HG03103 (cell line): ENCODE measurements around the gene MYRIP.
"Not testable (repeated sequence)": the region's sequence is repeated elsewhere in the genome, so short reads cannot be mapped to it uniquely, and the experiment has no call there.

Experiments used
- ATAC-seq: cut with Tn5 transposase; IDR thresholded peaks from one replicate; pipeline ENCODE4 v1.9.1; 2021; ENCODE audit warnings: low read depth; ENCODE audit not compliant: unreplicated experiment

Gene MYRIP

DNA sequence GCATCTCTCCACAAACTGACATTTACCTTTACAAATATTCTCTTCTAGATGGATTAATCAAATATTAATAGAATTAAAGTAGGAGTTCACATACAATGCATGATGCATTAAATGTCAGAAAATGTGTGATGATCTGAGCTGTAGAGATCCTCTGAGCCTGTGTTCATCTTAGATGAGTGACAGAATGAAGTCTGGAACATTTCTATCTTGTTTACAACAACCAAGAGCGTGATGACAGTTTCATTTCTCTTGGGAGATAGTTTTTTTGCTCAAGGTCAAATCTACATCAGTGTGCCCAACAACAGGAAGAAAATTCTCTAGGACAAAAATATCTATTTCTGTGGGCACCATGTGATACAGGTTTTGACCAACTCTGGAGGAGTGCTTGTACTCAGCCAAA, 211.9 kb downstream of the MYRIP start:
- no peak for ATAC-seq

DNA sequence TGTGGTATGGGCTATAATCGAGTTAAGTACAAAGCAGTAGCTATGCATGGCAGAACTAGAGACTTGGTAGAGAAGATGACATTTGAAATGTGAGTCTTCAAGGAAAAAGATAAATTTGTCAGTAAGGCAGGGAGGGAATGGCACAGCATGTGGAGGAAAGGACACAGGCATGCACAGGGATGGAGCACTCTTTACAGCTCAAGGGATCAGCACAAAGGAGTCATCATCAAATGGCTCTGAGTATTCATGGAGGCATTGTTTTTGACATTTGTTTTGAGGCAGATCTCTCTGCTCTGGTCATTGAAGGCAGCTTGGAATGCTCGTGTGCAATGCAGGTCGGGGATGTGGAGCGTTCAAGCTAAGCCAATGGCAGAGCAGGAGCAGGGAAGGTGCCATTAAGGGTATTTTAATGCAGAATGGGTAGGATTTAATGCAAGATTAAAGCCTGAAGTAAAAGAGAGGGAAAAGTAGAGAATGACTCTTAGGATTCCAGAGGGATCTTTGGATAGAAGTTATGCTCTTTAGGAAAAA, 213.0 kb downstream of the MYRIP start:
- ATAC-seq: no peak

DNA sequence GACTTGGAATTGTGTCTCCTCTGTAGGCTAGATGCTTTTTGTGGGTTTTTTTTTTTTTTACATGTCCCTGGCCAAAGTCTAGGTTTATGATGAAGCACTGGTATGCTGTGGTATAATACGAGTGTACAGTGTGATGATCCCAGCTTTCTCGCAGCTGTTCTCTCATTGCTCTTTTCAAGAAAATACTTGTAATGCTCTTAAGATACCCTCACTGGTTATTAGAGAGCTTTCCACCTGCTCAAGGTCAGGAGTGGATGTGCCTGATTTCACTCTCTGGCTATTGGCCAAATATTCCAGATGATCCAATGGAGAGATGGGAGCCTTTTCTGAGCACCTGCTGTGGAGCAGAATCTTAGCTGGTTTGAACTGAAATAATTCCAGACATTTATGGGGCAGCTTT, 215.1 kb downstream of the MYRIP start:
- no peak for ATAC-seq

DNA sequence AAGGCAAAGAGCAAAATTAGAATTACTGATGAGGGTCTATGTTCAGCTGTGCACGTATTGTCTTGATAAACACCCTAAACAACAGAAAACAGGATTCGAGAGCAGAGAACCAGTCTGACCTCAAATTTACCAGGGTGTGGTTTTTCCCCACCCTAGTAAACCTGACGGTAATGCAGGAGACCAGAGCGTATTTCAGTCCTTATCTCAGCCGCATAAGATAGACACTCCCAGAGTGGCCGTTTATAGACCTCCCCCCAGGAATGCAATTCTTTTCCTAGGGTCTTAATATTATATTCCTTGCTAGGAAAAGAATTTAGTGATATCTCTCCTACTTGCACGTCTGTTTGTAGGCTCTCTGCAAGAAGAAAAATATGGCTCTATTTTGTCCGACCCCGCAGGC, 216.5 kb downstream of the MYRIP start:
- not testable (repeated sequence) for ATAC-seq

DNA sequence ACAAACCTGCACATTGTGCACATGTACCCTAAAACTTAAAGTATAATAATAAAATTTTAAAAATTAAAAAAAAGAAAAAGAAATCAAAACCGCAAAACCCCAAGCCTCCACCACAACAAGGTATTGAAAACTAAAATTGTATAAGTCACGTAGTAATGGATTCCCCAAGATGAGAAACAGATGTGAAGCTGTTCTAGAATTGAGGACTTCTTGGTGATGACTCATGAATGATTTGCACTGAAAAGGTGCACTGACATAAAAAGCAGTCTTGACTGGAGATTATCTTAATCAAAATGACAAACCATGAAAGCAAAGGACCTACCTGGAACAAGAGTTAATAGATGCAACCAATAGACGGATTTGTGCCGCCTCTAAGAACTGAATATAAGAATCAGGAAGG, 225.8 kb downstream of the MYRIP start:
- no peak for ATAC-seq

DNA sequence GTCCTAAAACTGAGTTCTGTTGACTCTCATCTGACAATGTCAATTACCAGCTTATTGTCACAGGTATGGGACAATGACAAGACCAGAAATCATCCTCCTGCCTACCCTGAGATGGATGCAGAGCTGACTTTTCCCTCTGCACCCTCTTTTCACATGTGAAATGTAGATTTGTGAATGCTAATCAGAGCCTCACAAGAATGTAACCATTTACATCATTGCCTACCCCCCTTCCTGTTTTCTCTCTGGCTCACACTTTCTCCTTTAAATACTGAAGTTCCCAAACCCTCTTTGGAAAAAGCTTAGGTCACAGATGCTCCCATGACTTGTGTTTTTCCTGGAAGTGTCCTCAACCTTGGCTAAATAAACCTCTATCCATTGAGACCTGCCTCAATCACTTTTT, 228.2 kb downstream of the MYRIP start:
- no peak for ATAC-seq

DNA sequence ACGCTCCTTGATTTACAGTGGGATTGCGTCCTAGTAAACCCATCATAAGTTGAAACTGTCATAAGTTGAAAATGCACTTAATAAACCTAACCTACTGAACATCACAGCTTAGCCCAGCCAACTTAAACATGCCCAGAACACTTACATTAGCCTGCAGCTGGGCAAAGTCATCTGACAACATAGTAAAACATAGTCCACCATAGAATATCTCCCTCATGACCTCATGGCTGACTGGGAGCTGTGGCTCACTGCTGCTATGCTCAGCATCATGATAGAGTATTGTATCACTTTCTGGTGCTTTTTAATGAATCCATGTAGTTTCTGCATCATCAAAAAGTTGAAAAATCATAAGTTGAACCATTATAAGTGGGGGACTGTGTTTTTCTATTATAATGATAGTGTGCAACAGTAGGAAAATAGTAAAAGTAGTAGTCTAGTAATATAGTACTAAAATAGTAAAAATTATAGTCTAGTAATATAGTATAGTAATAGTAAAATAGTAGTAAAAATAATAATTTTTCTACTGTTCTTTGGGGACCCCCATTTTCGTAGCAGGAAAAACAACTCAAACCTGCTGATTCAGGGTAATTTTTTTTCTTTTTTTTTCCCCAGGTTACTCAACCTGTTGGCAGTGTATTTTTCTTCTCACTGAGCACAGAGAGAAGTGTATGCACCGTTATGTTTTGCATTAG, 233.5 kb downstream of the MYRIP start:
- no peak for ATAC-seq

DNA sequence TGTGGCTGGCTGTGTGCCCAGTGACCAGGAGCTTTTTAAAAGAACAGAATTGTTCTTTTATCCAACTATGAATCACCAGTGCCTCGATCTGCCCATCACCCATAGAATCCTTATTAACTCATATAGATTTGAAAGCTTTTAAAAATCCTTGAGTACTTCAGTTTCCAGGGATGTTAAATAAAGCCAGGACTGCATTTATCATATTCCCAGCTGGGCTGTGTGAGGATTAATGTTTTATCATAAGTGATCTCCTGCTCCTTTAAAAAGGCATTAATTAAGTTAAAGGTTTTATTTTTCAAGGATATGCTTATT, 234.0 kb downstream of the MYRIP start:
- ATAC-seq: no peak

DNA sequence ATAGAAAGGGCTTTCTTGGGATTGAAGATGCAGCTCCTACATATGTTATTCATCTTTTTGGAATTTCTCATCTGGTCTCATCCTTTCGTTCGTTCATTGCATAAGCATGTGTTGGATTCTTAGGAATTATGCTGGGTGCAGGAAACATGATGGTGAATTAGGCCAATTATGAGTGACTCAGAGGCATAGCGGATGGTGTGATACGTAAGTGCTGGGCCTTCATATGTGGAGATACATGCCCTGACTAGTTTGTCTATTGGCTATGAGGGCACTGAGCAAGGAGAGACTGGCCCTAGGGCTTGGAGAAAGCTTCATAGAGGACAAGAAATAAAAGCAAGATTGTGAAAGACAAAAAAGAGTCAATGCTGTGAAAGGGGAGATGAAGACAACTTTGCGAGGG, 235.1 kb downstream of the MYRIP start:
- no peak for ATAC-seq

DNA sequence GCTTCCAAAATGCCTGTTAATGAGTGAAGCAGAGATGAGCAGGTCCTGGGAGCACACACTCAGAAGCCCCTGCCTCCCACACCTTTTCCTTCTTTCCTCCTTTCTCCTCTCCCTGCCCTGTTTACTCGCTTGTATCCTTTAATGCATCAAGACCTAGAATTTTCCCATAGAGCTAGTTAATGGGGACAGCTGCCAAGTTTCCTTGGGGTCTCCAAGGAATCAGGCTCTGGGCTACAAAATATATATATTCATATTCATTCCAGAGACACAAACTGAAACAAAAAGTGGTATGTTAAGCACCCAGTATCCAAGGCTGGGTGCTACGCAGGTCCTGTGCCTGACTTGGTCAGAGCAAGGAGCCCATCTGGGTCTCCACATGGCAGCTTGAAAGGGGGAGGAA, 235.6 kb downstream of the MYRIP start:
- ATAC-seq: no peak

DNA sequence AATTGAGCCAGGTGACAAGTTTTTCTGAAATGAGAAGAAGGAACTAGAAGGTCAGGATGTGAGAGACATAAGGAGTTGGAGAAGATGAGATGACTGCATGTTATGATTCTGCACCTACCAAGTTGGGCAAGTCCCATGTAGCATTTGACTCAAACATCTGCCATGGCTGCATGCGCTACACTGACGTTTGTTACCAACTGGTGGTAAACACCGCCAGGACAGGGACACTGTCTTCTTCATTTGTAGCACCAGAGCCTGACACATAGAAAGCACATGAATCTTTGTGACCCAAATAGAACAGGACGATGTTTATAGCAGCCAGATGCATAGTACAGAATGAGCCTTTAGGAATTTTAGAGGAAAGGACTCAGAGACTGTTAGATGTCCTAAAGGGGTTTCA, 236.7 kb downstream of the MYRIP start:
- ATAC-seq: no peak

DNA sequence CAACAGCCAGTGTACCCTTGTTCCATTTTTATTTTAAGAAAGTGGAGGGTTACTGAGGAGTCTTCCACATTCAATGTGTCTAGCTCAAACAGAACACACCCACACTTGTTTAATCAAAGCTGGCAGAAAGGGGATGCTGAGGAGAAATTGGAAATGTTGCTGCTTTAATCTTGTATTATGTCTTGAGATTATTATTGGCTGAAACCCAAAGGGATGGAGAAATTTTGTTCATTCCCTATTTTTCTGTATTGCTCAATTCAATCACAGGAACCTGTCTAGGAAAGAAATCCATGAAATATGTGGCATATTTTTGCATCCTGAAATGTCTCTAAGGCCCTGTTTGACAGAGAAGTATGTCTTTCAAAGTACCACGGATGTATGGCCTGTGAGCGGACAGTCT, 238.0 kb downstream of the MYRIP start:
- ATAC-seq: no peak

DNA sequence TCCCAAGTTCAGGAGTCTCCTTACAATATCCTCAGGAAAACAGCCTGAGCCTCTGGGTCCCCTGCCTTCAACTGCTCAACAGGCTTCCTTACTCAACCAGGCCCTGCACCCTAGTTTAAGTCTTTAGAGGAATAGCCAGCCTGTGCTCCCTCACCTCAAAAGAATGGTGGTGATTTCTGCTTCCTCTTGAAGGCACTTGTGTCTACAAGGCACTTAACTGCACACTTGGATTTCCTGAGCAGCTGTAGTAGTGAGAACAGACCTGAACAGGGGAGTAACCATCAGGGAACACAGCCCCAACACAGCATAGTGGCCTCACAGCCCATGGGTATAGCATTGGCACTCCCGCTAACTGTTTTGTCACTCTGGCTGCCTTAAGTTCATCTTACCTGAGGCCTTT, 244.3 kb downstream of the MYRIP start:
- ATAC-seq: no peak

DNA sequence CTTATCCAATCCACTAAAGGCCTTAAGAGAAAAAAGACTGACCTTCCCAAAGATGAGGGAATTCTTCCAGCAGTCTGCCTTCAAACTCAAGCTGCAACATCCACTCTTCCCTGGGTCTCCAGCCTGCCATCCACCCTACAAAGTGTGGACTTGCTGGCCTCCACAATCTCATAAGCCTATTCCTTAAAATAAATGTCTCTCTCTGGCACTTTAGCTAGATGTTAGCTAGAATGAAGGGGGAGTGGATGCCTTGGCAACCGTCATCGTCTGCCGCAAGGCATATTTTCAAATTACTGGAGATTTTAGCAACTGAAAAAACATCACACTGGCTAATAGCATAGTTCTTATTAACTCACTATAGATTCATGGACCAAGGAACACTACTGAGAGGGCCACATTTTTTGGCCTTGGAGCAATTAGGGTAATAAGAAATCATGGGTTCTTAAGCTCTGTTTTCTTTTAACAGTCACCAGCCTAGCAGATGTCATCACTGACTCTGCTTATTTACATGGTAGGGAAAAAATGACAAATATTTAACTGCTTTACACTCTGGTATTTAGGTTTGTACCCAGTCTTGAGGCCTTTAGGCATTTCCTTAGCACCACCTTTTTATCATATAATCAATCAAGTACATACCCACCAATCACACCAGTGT, 245.3 kb downstream of the MYRIP start:
- ATAC-seq: no peak

DNA sequence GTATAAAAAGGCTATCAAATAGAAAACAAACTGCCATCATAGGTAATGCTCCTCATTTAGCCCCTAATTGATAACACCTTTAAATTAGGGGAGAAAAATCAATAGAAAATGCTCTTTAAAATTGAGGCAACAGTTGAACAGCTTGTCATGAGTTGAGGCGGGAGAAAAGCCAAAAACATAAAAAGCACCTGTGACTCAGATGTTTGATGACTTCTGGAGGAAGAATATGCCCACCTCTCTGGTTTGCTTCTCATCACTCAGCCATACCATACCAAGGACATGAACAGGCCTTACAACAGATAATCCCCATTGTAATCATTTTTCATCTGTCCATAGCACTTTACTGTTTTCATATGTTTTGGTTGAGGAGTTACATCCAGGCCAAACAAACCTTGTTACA, 246.0 kb downstream of the MYRIP start:
- no peak for ATAC-seq

DNA sequence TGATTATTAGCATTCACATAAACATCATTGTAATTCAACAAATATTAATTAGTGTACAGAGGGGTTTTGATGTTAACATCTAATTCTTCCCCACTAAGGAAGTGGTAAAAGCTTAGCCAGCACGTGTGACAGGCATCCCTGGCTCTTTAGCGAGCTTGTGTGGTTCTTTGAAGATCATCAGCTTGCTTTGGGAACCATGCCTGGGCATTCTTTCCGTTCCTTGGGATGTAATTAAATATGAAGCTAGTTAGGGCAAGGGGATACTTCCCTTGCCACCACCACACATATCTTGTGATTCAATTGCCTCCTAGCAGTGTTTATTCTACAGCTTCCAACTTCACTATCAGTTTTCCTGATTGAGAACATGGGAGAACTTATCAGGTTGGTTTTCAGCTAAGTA, 246.5 kb downstream of the MYRIP start:
- no peak for ATAC-seq

DNA sequence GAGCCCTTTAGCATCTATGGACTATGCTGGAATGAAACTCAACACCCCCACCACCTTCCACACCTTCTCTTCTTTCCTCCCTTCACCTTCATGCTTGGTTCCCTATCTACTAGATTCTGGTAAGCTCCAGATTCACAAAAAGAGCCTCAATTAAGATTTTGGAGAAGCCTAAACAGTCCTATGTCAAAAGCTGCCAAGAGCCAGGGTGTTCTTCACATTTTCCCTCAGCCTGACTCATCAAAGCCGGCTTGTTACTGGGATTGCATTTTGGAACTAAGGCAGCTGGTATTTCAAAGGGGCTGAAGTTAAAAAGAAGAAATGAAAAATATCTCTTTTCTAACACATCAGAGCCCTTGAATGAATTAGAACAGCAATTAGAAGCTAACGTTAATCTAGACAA, 247.7 kb downstream of the MYRIP start:
- ATAC-seq: no peak

DNA sequence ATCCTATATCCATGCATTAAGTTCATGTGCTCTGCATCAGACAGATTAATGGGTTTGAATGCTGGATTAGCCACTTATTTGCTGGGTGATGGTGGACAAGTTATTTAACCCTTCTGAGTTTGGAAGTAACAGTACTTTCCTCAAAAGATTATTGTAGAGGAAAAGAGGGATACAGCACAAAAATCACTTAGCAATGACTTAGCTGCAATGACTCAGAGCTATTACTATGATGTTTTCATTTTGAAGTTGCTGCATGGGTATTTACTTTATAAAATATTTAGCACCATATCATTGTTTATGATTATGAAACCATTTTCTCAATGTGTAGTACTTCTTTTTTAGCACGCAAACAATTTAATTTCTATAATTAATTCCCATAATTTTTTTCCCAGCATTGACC, 248.4 kb downstream of the MYRIP start:
- no peak for ATAC-seq

DNA sequence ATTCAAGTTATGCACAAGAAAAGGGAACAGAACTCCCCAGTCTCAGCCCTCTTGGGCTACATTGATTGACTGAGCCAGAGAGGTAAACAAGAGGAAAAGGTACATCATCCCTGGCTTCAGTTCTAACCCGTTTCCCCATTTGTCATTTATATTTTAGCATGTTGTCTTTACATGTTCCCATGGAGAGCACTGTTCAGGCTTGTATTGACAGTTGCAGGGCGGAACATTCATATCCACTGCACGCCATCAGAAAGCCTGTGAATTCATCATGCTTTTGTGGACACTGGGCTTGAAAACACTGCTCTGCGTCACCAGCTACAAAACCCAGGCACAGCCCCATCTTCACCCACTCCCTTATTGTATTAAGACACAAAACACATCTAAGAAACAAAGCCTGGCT, 259.2 kb downstream of the MYRIP start:
- no peak for ATAC-seq

DNA sequence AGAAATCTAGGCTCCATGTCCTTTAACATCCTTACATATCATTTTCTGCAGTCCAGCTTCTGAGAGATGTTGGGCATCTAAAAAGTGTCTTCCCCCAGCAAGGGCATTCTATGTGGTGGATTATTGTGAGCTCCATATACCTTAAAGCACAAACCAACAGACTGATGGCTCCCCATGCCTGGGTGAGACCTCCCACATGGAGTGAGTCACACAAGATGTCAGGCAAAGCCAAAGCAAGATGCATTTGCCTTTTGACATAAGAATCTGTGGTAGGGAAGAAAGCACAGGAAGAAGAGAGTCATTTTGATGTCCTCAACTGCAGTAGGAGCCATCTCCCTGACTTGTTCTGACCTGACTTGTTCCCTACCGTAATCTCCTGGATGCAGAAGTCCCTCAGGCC, 261.4 kb downstream of the MYRIP start:
- ATAC-seq: no peak

DNA sequence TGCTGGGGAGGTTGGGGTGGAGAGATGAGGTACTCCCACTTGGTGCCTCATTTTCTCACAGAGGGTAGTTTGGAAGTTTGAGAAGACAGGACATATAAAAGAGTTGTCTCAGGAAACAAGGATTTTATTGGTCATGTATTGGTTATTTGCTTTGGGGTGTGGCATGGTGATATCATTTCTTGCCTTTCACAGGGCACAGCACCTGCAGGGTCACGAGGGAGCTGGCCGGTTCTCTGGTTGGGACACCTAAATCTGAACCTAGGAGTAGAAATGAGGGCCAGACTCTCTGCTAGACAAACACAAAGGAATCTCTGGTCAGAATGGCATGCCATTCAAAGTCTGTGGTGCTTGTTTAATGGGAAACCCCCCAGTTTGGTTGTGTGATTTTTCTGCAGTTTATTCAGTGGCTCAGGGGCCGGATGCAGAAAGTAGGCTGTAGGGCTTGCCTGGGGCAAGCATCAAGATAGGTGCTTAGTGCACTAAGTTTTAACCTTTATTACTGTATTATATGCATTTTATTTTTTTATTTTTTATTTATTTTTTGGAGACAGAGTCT, 262.4 kb downstream of the MYRIP start:
- ATAC-seq: no peak

DNA sequence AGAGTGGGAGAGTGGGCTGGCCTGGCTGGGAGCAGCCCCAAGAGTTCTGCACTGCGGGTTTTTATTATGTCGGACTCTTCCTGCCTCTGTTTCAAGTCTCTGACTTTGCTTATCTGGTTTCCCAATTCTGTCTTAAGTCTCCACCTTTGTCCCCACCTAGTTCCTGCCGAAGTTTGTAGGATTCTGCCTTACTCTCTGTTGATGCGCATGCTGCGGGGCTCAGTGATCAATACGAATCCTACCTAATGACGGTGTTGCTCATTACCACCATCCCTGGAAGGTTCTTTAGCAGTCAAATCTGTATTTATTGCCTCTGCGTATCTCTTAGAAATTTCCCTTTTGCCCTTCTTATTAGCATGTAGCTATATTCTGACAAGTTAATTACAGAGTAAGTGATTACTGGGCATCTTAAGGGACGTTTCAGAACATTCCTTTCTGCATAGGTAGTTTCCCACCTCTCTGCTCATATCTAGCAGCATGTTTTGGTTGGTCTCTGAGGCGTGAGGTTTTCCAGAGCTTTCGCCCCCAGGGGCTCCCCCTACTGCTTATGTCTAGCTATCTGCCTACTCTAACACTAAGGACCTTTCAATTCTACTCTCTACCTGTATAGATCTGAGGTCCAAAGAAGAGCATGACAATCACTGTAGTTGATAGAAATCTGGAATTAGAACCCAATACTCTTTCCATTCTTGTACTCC, 264.1 kb downstream of the MYRIP start:
- no peak for ATAC-seq
